Hepatocyte (in vitro differentiated cells): ENCODE results near the gene TRAF2.

Source experiments
- CTCF ChIP-seq: fragments of 200-600 bp; sonication (generic); IDR thresholded peaks from 2 replicates; pipeline ENCODE4 v1.5.1; 2016; ENCODE audit warnings: antibody characterized with exemption, mild to moderate bottlenecking; ENCODE audit not compliant: poor library complexity
- EZH2 ChIP-seq: fragments of 200-600 bp; sonication (generic); IDR thresholded peaks from 2 replicates; pipeline ENCODE4 v1.6.1; 2016; ENCODE audit warnings: antibody characterized with exemption, mild to moderate bottlenecking, borderline replicate concordance

DNA sequence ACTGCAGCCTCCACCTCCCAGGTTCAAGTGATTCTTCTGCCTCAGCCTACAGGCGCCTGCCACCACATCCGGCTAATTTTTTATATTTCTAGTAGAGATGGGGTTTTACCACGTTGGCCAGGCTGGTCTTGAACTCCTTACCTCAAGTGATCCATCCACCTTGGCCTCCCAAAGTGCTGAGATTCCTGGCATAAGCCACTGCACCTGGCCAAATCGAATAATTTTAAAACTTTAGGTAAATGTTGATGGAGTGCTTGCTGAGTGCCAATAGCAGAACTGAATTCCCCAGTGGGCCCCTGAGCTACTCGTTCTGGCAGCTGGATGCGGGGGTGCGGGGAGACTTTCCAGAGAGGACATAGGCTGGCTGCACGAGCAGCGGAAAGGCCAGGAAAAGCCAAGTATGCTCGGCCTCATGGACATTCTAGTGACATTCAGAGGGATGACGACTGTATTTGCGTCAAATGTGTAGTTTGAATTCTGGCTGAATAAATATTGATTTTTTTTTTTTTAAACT is 16.8 kb downstream of the TRAF2 start:
- no peak for TF ChIP-seq EZH2
- no peak for TF ChIP-seq CTCF
